Adrenal gland (tissue), 12 donors: Measurements from ENCODE around the gene TMCC3. TPM values are rescaled to one million over a fixed set of nuclear protein-coding genes. Genes with fewer than 3 reads are reported as not detected.

Experiments used
- DNase-seq, 7 donors: peaks; one replicate each; pipeline ENCODE4 v3.0.0-alpha.2; 2019 to 2020
- H3K27ac ChIP-seq, 5 donors: fragments of 200-600 bp; sonication (generic) in 4 of 5; 1 replicate in 3 of 5; 2 replicates in 2 of 5; pipeline versions ENCODE4 v1.5.1 to v1.8.0; 2016 to 2020; ENCODE audit warnings: mild to moderate bottlenecking in 1 of 5
- H3K27me3 ChIP-seq: fragments of 200-600 bp; 2 replicates; pipeline ENCODE4 v1.8.0; 2021
- H3K36me3 ChIP-seq, 2 donors: fragments of 200-600 bp; replicated peaks in 1 of 2; 1 replicate in 1 of 2; 2 replicates in 1 of 2; pipeline versions ENCODE4 v1.5.1 to v1.8.0; 2018 to 2022
- H3K4me1 ChIP-seq, 2 donors: fragments of 200-600 bp; replicated peaks in 1 of 2; 1 replicate in 1 of 2; 2 replicates in 1 of 2; pipeline versions ENCODE4 v1.5.1 to v1.8.0; 2018 to 2021
- H3K4me3 ChIP-seq, 4 donors: fragments of 200-600 bp; sonication (generic) in 3 of 4; one replicate each; pipeline ENCODE4 v1.5.1; 2016 to 2018
- H3K9me3 ChIP-seq, 3 donors: fragments of 200-600 bp; sonication (generic) in 1 of 3; replicated peaks in 1 of 3; 1 replicate in 2 of 3; 2 replicates in 1 of 3; pipeline versions ENCODE4 v1.5.1 to v1.8.0; 2016 to 2021
- POLR2A ChIP-seq, 2 donors: fragments of 450-650 bp; IDR thresholded peaks; one replicate each; pipeline ENCODE4 v1.6.1; 2017; ENCODE audit warnings: antibody characterized with exemption in 2 of 2, mild to moderate bottlenecking in 2 of 2, moderate library complexity in 1 of 2
- WGBS, 4 donors: extraction: QIAGEN DNeasy Blood & Tissue Kit in 2 of 4; methylation state at CpG; one replicate each; pipeline versions ENCODE4 v1.1.5 to v1.1.7; 2013 to 2017; 5-methylcytosine and 5-hydroxymethylcytosine counted together
- intact Hi-C, 2 donors: fragments of 100-400 bp; cut with DNase I; formaldehyde crosslinking; loops; one replicate each; pipeline versions ENCODE4 v1.14.1 to v1.15.0; 2022 to 2023
- polyA plus RNA-seq, 3 donors: library from polyadenylated mRNA; stranded (reverse); fragments of 200-250 nt in 2 of 3; fragments of 350-450 nt in 1 of 3; fragmentation: Illumina TruSeq in 1 of 3; extraction: RNeasy Lipid Tissue Mini Kit (QIAGEN cat#74804) in 1 of 3; gene quantifications; one replicate each; pipeline ENCODE4 v1.2.3, GENCODE V29; 2013 to 2014
- total RNA-seq, 9 donors: library from RNA; depleted of rRNA in 4 of 9; stranded (reverse); fragments of >200 nt in 4 of 9; fragments of 120-200 nt in 1 of 9; fragmentation: NEBNext Ultra II Directional in 1 of 9; extraction: Animal tissue kit (Norgen Biotek cat#: 25700) in 1 of 9; gene quantifications; one replicate each; pipeline versions ENCODE4 v1.1.0 to v1.2.4, GENCODE V29; 2013 to 2023
- TF ChIP-seq, protein P1 (sequence below), 6 experiments: fragments of 450-650 bp in 4 of 6; fragments of 200-600 bp in 2 of 6; sonication (generic) in 1 of 6; IDR thresholded peaks; 1 replicate in 5 of 6; 2 replicates in 1 of 6; pipeline versions ENCODE4 v1.5.1 to v1.8.0; 2016 to 2021; ENCODE audit warnings: antibody characterized with exemption in 6 of 6, mild to moderate bottlenecking in 2 of 6, moderate library complexity in 1 of 6
- donor health status: healthy with polysubstance abuse.
- donor health status: Bipolar disorder and iron deficiency.
- donor health status: DM: yes; HTN: yes; CAD: no.
- donor health status: DM: no; HTN: no; CAD: no.
- donor health status: DM: no; HTN: no; CAD: no.
- donor health status: DM: yes; HTN: yes; CAD: no.

TMCC3 gene
- total and polyA plus RNA-seq, 12 donors: 1.2 to 13.4 (median 6.7) TPM

DNA sequence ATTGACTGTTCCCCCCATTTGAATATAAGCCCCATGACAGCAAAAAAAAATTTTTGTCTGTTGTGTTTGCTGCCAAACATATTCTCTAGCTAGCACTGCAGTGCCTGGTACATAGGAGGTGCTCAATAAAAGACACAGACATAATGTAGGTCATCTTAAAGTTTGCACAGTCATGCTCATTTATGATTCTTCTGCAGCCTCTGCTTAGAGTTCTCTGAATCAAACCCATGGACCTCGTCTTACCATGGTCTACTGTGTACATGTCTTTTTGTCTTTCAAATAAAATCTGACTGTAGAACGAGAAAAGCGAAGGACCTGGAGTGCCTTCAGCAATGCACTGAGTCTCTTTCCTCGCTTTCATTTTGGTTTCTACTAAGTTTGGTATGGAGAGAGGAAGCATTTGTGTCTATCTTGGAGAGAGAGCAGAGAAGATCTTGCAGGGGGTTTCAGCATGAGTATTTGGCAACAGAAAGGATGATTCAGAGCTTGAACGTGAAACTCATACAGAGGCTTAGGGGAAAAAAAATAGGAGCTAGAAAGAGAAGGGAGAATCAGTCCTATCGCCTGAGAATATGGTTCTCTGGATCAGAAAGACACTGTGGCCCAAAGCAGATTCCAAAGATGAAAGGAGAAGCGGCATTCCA lies 38.8 kb upstream of the TMCC3 start:
- Histone ChIP-seq H3K4me3 (no peak overlapping the region), H3K36me3 (no peaks in the 10 kb centered on the region), H3K27me3 (no peaks in the 10 kb centered on the region), H3K27ac (no peak overlapping the region), H3K9me3 (no peaks in the 10 kb centered on the region), H3K4me1 (peaks cover 17 to 35% of the 10 kb centered on the region in 2 donors)
- TF ChIP-seq, protein P1, sequence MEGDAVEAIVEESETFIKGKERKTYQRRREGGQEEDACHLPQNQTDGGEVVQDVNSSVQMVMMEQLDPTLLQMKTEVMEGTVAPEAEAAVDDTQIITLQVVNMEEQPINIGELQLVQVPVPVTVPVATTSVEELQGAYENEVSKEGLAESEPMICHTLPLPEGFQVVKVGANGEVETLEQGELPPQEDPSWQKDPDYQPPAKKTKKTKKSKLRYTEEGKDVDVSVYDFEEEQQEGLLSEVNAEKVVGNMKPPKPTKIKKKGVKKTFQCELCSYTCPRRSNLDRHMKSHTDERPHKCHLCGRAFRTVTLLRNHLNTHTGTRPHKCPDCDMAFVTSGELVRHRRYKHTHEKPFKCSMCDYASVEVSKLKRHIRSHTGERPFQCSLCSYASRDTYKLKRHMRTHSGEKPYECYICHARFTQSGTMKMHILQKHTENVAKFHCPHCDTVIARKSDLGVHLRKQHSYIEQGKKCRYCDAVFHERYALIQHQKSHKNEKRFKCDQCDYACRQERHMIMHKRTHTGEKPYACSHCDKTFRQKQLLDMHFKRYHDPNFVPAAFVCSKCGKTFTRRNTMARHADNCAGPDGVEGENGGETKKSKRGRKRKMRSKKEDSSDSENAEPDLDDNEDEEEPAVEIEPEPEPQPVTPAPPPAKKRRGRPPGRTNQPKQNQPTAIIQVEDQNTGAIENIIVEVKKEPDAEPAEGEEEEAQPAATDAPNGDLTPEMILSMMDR (IDR thresholded peaks at IDR 0.05): no peak
- no peak for TF ChIP-seq POLR2A (IDR thresholded peaks at IDR 0.05)
- intact Hi-C loops: no loop called here
- 62 to 64% (median 63%) methylated on average over 7 of the region's 7 CpGs for WGBS, 4 donors
- DNase-seq: no peak

DNA sequence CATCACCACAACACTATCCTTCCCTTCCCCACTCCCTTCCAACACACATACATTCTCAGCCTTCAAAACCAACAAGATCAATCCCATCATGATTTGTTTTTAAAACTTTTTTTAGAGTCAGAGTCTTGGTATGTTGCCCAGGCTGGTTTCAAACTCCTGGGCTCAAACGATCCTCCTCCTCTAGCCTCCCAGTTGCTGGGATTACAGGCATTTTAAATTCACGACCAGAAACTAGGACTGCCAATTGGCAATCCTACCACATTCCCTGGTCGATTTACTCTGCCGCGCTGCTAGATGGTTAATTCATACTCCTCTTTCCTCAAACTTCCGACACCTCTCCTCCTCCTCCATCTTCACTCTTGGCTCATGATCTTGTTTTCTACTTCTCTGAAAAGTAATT lies 37.5 kb upstream of the TMCC3 start:
- H3K27ac ChIP-seq: no peak overlapping the region

DNA sequence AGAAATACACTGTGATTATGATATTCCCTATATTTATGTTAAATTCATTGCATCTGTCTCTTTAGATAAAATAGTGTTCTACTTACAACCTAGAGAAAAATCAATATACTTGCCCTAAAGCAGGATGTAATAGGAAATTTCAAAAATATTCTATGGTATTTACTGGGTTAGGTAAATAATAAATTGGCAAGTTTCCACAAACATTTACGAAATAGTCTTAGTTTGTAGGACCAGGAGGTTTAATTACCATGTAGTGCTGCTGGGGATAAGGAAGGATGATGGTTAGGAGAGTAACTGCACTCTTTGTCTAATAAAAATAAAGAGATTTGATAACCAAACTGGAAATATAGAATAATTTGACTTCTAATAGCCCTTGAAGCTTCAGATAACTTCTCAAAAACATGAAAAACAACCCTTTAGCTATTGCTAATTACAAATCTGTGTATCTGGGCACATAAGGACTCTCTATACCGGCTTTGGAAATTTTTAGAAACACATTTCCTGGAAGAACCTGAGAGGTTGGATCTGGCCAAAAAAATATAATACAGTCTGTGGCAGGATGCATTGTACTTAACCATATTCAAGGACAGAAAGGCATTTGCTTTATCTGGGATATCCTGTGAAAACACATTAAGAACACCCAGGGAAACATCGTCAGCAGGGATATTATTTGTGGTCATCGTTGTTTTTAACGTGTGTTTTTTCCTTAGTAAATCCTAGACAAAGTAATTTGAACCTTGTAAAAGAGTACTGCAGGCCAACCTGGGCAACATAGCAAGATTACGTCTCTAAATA lies 36.7 kb upstream of the TMCC3 start:
- Histone ChIP-seq H3K27me3 (no peaks in the 10 kb centered on the region), H3K9me3 (no peaks in the 10 kb centered on the region), H3K27ac (no peak overlapping the region), H3K4me1 (peaks cover 17 to 34% of the 10 kb centered on the region in 2 donors), H3K36me3 (no peaks in the 10 kb centered on the region), H3K4me3 (no peak overlapping the region)
- WGBS, 4 donors: 71 to 78% (median 75%) methylated on average over 6 of the region's 6 CpGs
- TF ChIP-seq POLR2A (IDR thresholded peaks at IDR 0.05): no peak
- TF ChIP-seq, protein P1 (IDR thresholded peaks at IDR 0.05): no peak
- intact Hi-C loops: no loop called here
- no peak for DNase-seq

More for the DNA sequence above, 37.5 kb upstream of the TMCC3 start:
- no peak for DNase-seq
- Histone ChIP-seq H3K4me3 (no peak overlapping the region), H3K36me3 (no peaks in the 10 kb centered on the region), H3K9me3 (no peaks in the 10 kb centered on the region), H3K4me1 (peaks cover 17 to 35% of the 10 kb centered on the region in 2 donors), H3K27me3 (no peaks in the 10 kb centered on the region)
- WGBS, 4 donors: 82 to 93% (median 87%) methylated on average over 6 of the region's 6 CpGs
- TF ChIP-seq POLR2A (IDR thresholded peaks at IDR 0.05): no peak
- intact Hi-C loops: no loop called here

DNA sequence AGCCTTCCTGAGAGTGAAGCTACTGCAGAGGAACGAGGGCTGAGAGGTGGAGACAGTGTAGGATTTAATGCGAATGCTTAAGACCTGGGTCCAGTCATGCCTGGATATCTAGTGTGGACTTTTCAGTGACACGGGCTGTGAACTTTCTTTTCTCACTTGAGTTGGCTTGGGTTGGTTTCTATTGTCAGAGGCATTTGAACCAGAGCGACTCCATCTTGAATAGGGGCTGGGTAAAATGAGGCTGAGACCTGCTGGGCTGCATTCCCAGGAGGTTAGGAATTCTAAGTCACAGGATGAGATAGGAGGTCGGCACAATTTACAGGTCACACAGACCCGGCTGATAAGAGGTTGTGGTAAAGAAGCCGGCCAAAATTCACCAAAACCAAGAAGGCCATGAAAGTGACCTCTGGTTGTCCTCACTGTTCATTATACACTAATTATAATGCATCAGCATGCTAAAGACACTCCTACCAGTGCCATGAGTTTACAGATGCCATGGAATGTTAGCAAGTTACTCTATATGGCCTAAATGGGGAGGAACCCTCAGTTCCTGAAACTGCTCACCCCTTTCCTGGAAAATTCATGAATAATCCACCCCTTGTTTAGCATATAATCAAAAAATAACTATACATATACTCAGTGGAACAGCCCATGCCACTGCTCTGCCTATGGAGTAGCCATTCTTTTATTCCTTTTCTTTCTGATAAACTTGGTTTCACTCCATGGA lies 34.2 kb upstream of the TMCC3 start:
- Histone ChIP-seq H3K4me3 (no peak overlapping the region), H3K27ac (no peak overlapping the region), H3K27me3 (no peaks in the 10 kb centered on the region), H3K36me3 (no peaks in the 10 kb centered on the region), H3K9me3 (no peaks in the 10 kb centered on the region), H3K4me1 (peaks cover 5 to 14% of the 10 kb centered on the region in 2 donors)
- intact Hi-C loops: no loop called here
- WGBS, 4 donors: 95 to 97% (median 96%) methylated on average over 7 of the region's 7 CpGs
- TF ChIP-seq, protein P1 (IDR thresholded peaks at IDR 0.05): no peak
- no peak for TF ChIP-seq POLR2A (IDR thresholded peaks at IDR 0.05)
- DNase-seq: no peak
